HCT116 (cell line): ENCODE results near the gene SLC12A8. TPM values are rescaled to one million over a fixed set of nuclear protein-coding genes. Genes with fewer than 3 reads are reported as not detected.

Experiments used
- ATAC-seq: fragments of 200-7000 bp; cut with Tn5 transposase; 2 replicates; pipeline ENCODE4 v1.9.1; 2020; ENCODE audit warnings: mild to moderate bottlenecking, moderate library complexity
- BruUV-seq: library from RNA; stranded (reverse); fragments of 400-500 nt; replicated peaks from 2 replicates; lab custom pipeline; 2021; lab: Mats Ljungman, UMichigan
- CTCF ChIA-PET: fragments of 300-600 bp; sonication (Branson Sonifier 250); formaldehyde crosslinking; loops from one replicate; lab custom pipeline; 2021; ENCODE audit warnings: antibody characterized with exemption; lab: Charles Lee
- POLR2A ChIA-PET: fragments of 300-600, 350-600 bp; sonication (Branson Sonifier 250); formaldehyde crosslinking; loops from one replicate; lab custom pipeline; 2021; ENCODE audit warnings: antibody characterized with exemption; lab: Charles Lee
- RAD21 ChIA-PET, 2 experiments: fragments of 300-600 bp; sonication (Branson Sonifier 250); formaldehyde crosslinking; loops; one replicate each; lab custom pipeline; 2023; ENCODE audit warnings: low total read pairs in 2 of 2; ENCODE audit not compliant: uncharacterized antibody in 2 of 2, unreplicated experiment in 2 of 2, low non-redundant PET in 1 of 2; lab: Charles Lee
- DNase-seq: peaks from one replicate; pipeline ENCODE4 v3.0.0-alpha.2; 2010; ENCODE audit warnings: low read depth, low spot score
- H2AFZ ChIP-seq: fragments of 200-600 bp; shearing (Covaris generic), sonication (generic); 2 replicates; pipeline ENCODE4 v1.6.1; 2017; ENCODE audit warnings: low read depth, mixed run types, mixed read lengths, antibody characterized with exemption, low read length; ENCODE audit not compliant: poor library complexity, severe bottlenecking
- H3K27ac ChIP-seq: 2 replicates; pipeline ENCODE4 v1.5.1; 2012; ENCODE audit warnings: low read depth, low read length
- H3K27me3 ChIP-seq: fragments of 200-600 bp; sonication (generic); 2 replicates; pipeline ENCODE4 v1.6.1; 2016; ENCODE audit warnings: mixed run types, low read length, mixed read lengths; ENCODE audit not compliant: insufficient read depth
- H3K36me3 ChIP-seq, 2 experiments: fragments of 200-500 bp in 1 of 2; fragments of 200-600 bp in 1 of 2; sonication (Bioruptor generic) in 1 of 2; sonication (generic) in 1 of 2; 2 replicates each; pipeline versions ENCODE4 v1.5.1 to v1.6.1; 2014 to 2016; ENCODE audit warnings: low read length in 2 of 2, inconsistent platforms in 1 of 2, mixed read lengths in 1 of 2, mixed run types in 1 of 2; ENCODE audit not compliant: insufficient read depth in 2 of 2, control insufficient read depth in 1 of 2
- H3K4me1 ChIP-seq, 2 experiments: fragments of 200-600 bp in 1 of 2; sonication (generic) in 1 of 2; 2 replicates each; pipeline versions ENCODE4 v1.5.1 to v1.6.1; 2012 to 2017; ENCODE audit warnings: low read length in 2 of 2, inconsistent platforms in 1 of 2, mild to moderate bottlenecking in 1 of 2, mixed read lengths in 1 of 2, mixed run types in 1 of 2, moderate library complexity in 1 of 2; ENCODE audit not compliant: insufficient read depth in 2 of 2, control insufficient read depth in 1 of 2
- H3K4me2 ChIP-seq: fragments of 200-600 bp; sonication (generic); 2 replicates; pipeline ENCODE4 v1.6.1; 2017; ENCODE audit warnings: mixed run types, low read length, mixed read lengths
- H3K4me3 ChIP-seq, 2 experiments: fragments of 200-600 bp in 1 of 2; sonication (generic) in 1 of 2; replicated peaks in 1 of 2; 2 replicates each; pipeline ENCODE4 v1.5.1; 2011 to 2016; ENCODE audit warnings: low read length in 2 of 2, control low read depth in 1 of 2, low read depth in 1 of 2, mild to moderate bottlenecking in 1 of 2, mixed read lengths in 1 of 2, mixed run types in 1 of 2
- H3K79me2 ChIP-seq: fragments of 200-600 bp; sonication (generic); 2 replicates; pipeline ENCODE4 v1.6.1; 2017; ENCODE audit warnings: mild to moderate bottlenecking, mixed run types, low read length, moderate library complexity, mixed read lengths; ENCODE audit not compliant: insufficient read depth
- H3K9ac ChIP-seq: fragments of 200-600 bp; sonication (generic); 2 replicates; pipeline ENCODE4 v1.6.1; 2016; ENCODE audit warnings: low read length, mixed read lengths
- H3K9me2 ChIP-seq: fragments of 200-600 bp; sonication (generic), shearing (Covaris generic); 2 replicates; pipeline ENCODE4 v1.6.1; 2017; ENCODE audit warnings: mixed run types, mild to moderate bottlenecking, moderate library complexity; ENCODE audit not compliant: insufficient read depth
- H3K9me3 ChIP-seq, 2 experiments: fragments of 200-500 bp in 1 of 2; fragments of 200-600 bp in 1 of 2; sonication (Bioruptor generic) in 1 of 2; sonication (generic) in 1 of 2; 2 replicates each; pipeline ENCODE4 v1.6.1; 2014 to 2017; ENCODE audit warnings: low read length in 2 of 2, mixed read lengths in 2 of 2, inconsistent platforms in 1 of 2, low read depth in 1 of 2, mild to moderate bottlenecking in 1 of 2, mixed run types in 1 of 2, moderate library complexity in 1 of 2; ENCODE audit not compliant: control insufficient read depth in 1 of 2, insufficient read depth in 1 of 2
- H4K20me1 ChIP-seq: fragments of 200-600 bp; sonication (generic), shearing (Covaris generic); 2 replicates; pipeline ENCODE4 v1.6.1; 2017; ENCODE audit warnings: mixed run types, mild to moderate bottlenecking, moderate library complexity; ENCODE audit not compliant: insufficient read depth
- CBX3 ChIP-seq: IDR thresholded peaks from 2 replicates; pipeline ENCODE4 v1.6.1; 2012; ENCODE audit warnings: low read depth
- CEBPB ChIP-seq: IDR thresholded peaks from 2 replicates; pipeline ENCODE4 v1.6.1; 2012; ENCODE audit warnings: low read depth
- EGR1 ChIP-seq: IDR thresholded peaks from 2 replicates; pipeline ENCODE4 v1.6.1; 2012; ENCODE audit warnings: low read depth
- ELF1 ChIP-seq: IDR thresholded peaks from 2 replicates; pipeline ENCODE4 v1.6.1; 2012; ENCODE audit warnings: low read depth, borderline replicate concordance
- FOSL1 ChIP-seq: IDR thresholded peaks from 2 replicates; pipeline ENCODE4 v1.6.1; 2012; ENCODE audit warnings: low read depth
- MAX ChIP-seq: IDR thresholded peaks from 2 replicates; pipeline ENCODE4 v1.6.1; 2012
- POLR2A ChIP-seq: IDR thresholded peaks from 2 replicates; pipeline ENCODE4 v1.7.0; 2011; ENCODE audit warnings: borderline replicate concordance; ENCODE audit not compliant: insufficient read depth, insufficient read length; ENCODE audit errors: extremely low read depth
- POLR2AphosphoS5 ChIP-seq: IDR thresholded peaks from 2 replicates; pipeline ENCODE4 v1.6.1; 2011; ENCODE audit warnings: mild to moderate bottlenecking, low read depth, low read length, moderate library complexity
- RAD21 ChIP-seq: IDR thresholded peaks from 2 replicates; pipeline ENCODE4 v1.6.1; 2012; ENCODE audit warnings: low read depth, mild to moderate bottlenecking
- REST ChIP-seq: IDR thresholded peaks from 2 replicates; pipeline ENCODE4 v1.6.1; 2012; ENCODE audit warnings: low read depth
- SIN3A ChIP-seq: IDR thresholded peaks from 2 replicates; pipeline ENCODE4 v1.6.1; 2012; ENCODE audit warnings: low read depth
- SP1 ChIP-seq: IDR thresholded peaks from 2 replicates; pipeline ENCODE4 v1.6.1; 2012; ENCODE audit warnings: low read depth
- TCF7L2 ChIP-seq: IDR thresholded peaks from 2 replicates; pipeline ENCODE4 v1.7.0; 2011; ENCODE audit warnings: borderline replicate concordance, inconsistent platforms; ENCODE audit not compliant: insufficient read depth, insufficient read length; ENCODE audit errors: extremely low read depth
- YY1 ChIP-seq: IDR thresholded peaks from 2 replicates; pipeline ENCODE4 v1.6.1; 2011; ENCODE audit warnings: low read length, low read depth, moderate library complexity, mild to moderate bottlenecking; ENCODE audit not compliant: insufficient replicate concordance; ENCODE audit errors: extremely low read depth
- ZBTB33 ChIP-seq: IDR thresholded peaks from 2 replicates; pipeline ENCODE4 v1.6.1; 2011; ENCODE audit warnings: mild to moderate bottlenecking, low read length, moderate library complexity; ENCODE audit not compliant: insufficient replicate concordance; ENCODE audit errors: extremely low read depth
- ZFX ChIP-seq: fragments of 450-650 bp; IDR thresholded peaks from 2 replicates; pipeline ENCODE4 v1.6.1; 2017
- ZNF274 ChIP-seq: fragments of 200-500 bp; sonication (Bioruptor generic); IDR thresholded peaks from 2 replicates; pipeline ENCODE4 v1.6.1; 2014; ENCODE audit warnings: mild to moderate bottlenecking, low read depth, low read length, inconsistent platforms
- intact Hi-C: fragments of 100-400 bp; cut with micrococcal nuclease; formaldehyde crosslinking; loops from 2 replicates; pipeline ENCODE4 v1.10.0; 2022
- total RNA-seq: library from RNA; stranded (reverse); gene quantifications from one replicate; pipeline ENCODE4 v1.2.1, GENCODE V29; 2021; ENCODE audit not compliant: unreplicated experiment

SLC12A8 gene
- total RNA-seq, 1 experiment from 2014 or later, result 19.9 TPM

- TF ChIP-seq POLR2AphosphoS5 (no peak), SP1 (peak; percentile 58), CBX3 (peak; percentile 50; the same call in 1 of the 2 replicates)
These were observed 102.3 kb downstream of the SLC12A8 start (continued) for GRCh38 chr3:125110016-125110875.

- H3K36me3 ChIP-seq, result 0 out of 4 replicates have a peak, but pooled peaks cover 0 to 6% of the 10 kb centered on the region in 2 experiments
- POLR2A ChIA-PET, result no interaction called here
- H3K4me2 ChIP-seq, result no peak overlapping the region
These were observed 103.0 kb downstream of the SLC12A8 start for GRCh38 chr3:125109536-125109925.

More at GRCh38 chr3:125109536-125109925, 103.0 kb downstream of the SLC12A8 start:
- no TSS peak for BruUV-seq
- H3K9me3 ChIP-seq, result no peaks in the 10 kb centered on the region
- RAD21 ChIA-PET, result no interaction called here
- H3K27me3 ChIP-seq, result no peaks in the 10 kb centered on the region
- CTCF ChIA-PET, result no interaction called here
- no peak overlapping the region for H3K27ac ChIP-seq
- H3K4me3 ChIP-seq, result no peak overlapping the region
- ATAC-seq, result no peak
- no peak for DNase-seq
- intact Hi-C loops, result no loop called here
- peaks cover 5 to 23% of the 10 kb centered on the region in 2 experiments for H3K4me1 ChIP-seq
- H3K9me2 ChIP-seq, result no peaks in the 10 kb centered on the region
- H2AFZ ChIP-seq, result no peak overlapping the region
- TF ChIP-seq REST (no peak), ZFX (no peak), CBX3 (no peak), POLR2AphosphoS5 (no peak), ZNF274 (no peak), ELF1 (no peak), POLR2A (no peak), YY1 (no peak), RAD21 (no peak), TCF7L2 (no peak), ZBTB33 (no peak), EGR1 (no peak), FOSL1 (no peak), SIN3A (no peak), MAX (no peak), CEBPB (no peak)
- no peaks in the 10 kb centered on the region for H4K20me1 ChIP-seq
- no peaks in the 10 kb centered on the region for H3K79me2 ChIP-seq
- no peak overlapping the region for H3K9ac ChIP-seq
